ENCODE results near the gene MUC4. TPM values are rescaled to one million over a fixed set of nuclear protein-coding genes. Genes with fewer than 3 reads are reported as not detected.

MUC4 gene
- total and polyA plus RNA-seq, 2 donors from 2014 or later, result 0.19 TPM; not detected in 1

- DNase-seq (no peak), FAIRE-seq (no peak)
- no peaks in the 10 kb centered on the region for H3K36me3 ChIP-seq (ENCODE audit: control insufficient read depth in 2 of 3, insufficient read depth in 3 of 3, low read length in 3 of 3)
Observed at GRCh38 chr3:195757827-195758226, 53.9 kb downstream of the MUC4 start.

GRCh38 chr3:195757438-195757770 lies 54.3 kb downstream of the MUC4 start:
- FAIRE-seq, result no peak
- DNase-seq, result peak in 1 of 5 donors; percentile 43
- H3K27me3 ChIP-seq (ENCODE audit: control insufficient read depth, insufficient read depth, low read length), result peaks cover 4% of the 10 kb centered on the region

More at GRCh38 chr3:195757827-195758226, 53.9 kb downstream of the MUC4 start:
- no peak overlapping the region for H3K27ac ChIP-seq (ENCODE audit: low read depth in 2 of 2, low read length in 2 of 2)
- no peak overlapping the region for H3K4me3 ChIP-seq (ENCODE audit: low read length in 3 of 3)
- H3K4me1 ChIP-seq (ENCODE audit: control insufficient read depth in 2 of 3, insufficient read depth in 2 of 3, low read depth in 1 of 3, low read length in 3 of 3), result peaks cover 0 to 2% (median 0%) of the 10 kb centered on the region in 3 donors
- H3K9me3 ChIP-seq (ENCODE audit: control insufficient read depth in 2 of 3, insufficient read depth in 1 of 3, low read length in 3 of 3), result no peaks in the 10 kb centered on the region
- intact Hi-C loops (cut with DNase I), result no loop called here
- H3K9ac ChIP-seq (ENCODE audit: low read length in 3 of 3), result no peak overlapping the region
- TF ChIP-seq CTCF (IDR thresholded peaks at IDR 0.05; ENCODE audit: borderline replicate concordance, extremely low read depth, insufficient read depth), result no peak
- peaks cover 4% of the 10 kb centered on the region for H3K27me3 ChIP-seq (ENCODE audit: control insufficient read depth, insufficient read depth, low read length)

GRCh38 chr3:195755791-195756676 lies 55.7 kb downstream of the MUC4 start:
- Histone ChIP-seq H3K27me3 (ENCODE audit: control insufficient read depth, insufficient read depth, low read length) (peaks cover 4% of the 10 kb centered on the region), H3K9ac (ENCODE audit: low read length in 3 of 3) (no peak overlapping the region), H3K9me3 (ENCODE audit: control insufficient read depth in 2 of 3, insufficient read depth in 1 of 3, low read length in 3 of 3) (no peaks in the 10 kb centered on the region), H3K4me3 (ENCODE audit: low read length in 3 of 3) (no peak overlapping the region), H3K4me1 (ENCODE audit: control insufficient read depth in 2 of 3, insufficient read depth in 2 of 3, low read depth in 1 of 3, low read length in 3 of 3) (no peaks in the 10 kb centered on the region), H3K27ac (ENCODE audit: low read depth in 2 of 2, low read length in 2 of 2) (no peak overlapping the region), H3K36me3 (ENCODE audit: control insufficient read depth in 2 of 3, insufficient read depth in 3 of 3, low read length in 3 of 3) (no peaks in the 10 kb centered on the region)
- FAIRE-seq (no peak), DNase-seq (peak in 1 of 5 donors; percentile 32)
- TF ChIP-seq CTCF (IDR thresholded peaks at IDR 0.05; ENCODE audit: borderline replicate concordance, extremely low read depth, insufficient read depth), result no peak
- intact Hi-C loops (cut with DNase I), result no loop called here

More at GRCh38 chr3:195757438-195757770, 54.3 kb downstream of the MUC4 start:
- intact Hi-C loops (cut with DNase I), result no loop called here
- H3K36me3 ChIP-seq (ENCODE audit: control insufficient read depth in 2 of 3, insufficient read depth in 3 of 3, low read length in 3 of 3), result no peaks in the 10 kb centered on the region
- peaks cover 0 to 2% (median 0%) of the 10 kb centered on the region in 3 donors for H3K4me1 ChIP-seq (ENCODE audit: control insufficient read depth in 2 of 3, insufficient read depth in 2 of 3, low read depth in 1 of 3, low read length in 3 of 3)
- H3K9me3 ChIP-seq (ENCODE audit: control insufficient read depth in 2 of 3, insufficient read depth in 1 of 3, low read length in 3 of 3), result no peaks in the 10 kb centered on the region
- no peak overlapping the region for H3K9ac ChIP-seq (ENCODE audit: low read length in 3 of 3)
- H3K27ac ChIP-seq (ENCODE audit: low read depth in 2 of 2, low read length in 2 of 2), result no peak overlapping the region
- no peak overlapping the region for H3K4me3 ChIP-seq (ENCODE audit: low read length in 3 of 3)
- TF ChIP-seq CTCF (IDR thresholded peaks at IDR 0.05; ENCODE audit: borderline replicate concordance, extremely low read depth, insufficient read depth), result no peak
